Gastrocnemius medialis (tissue), 4 donors: ENCODE results near the gene SPIRE1.
"Not testable (repeated sequence)": the region's sequence is repeated elsewhere in the genome, so short reads cannot be mapped to it uniquely, and the experiment has no call there.

Experiments
- POLR2A ChIP-seq, 2 donors: fragments of 450-650 bp; IDR thresholded peaks; one replicate each; pipeline ENCODE4 v1.6.1; 2017; ENCODE audit warnings: antibody characterized with exemption in 2 of 2, mild to moderate bottlenecking in 2 of 2, moderate library complexity in 2 of 2
- TF ChIP-seq, protein P1 (sequence below), 5 experiments: fragments of 450-650 bp in 3 of 5; fragments of 200-600 bp in 2 of 5; sonication (generic) in 2 of 5; IDR thresholded peaks in 4 of 5; conservative IDR thresholded peaks in 1 of 5; 1 replicate in 4 of 5; 2 replicates in 1 of 5; pipeline ENCODE4 v1.5.1; 2016 to 2019; ENCODE audit warnings: antibody characterized with exemption in 5 of 5, mild to moderate bottlenecking in 3 of 5, moderate library complexity in 3 of 5

- TF ChIP-seq POLR2A (IDR thresholded peaks at IDR 0.05), result not testable (repeated sequence)
- TF ChIP-seq, protein P1, sequence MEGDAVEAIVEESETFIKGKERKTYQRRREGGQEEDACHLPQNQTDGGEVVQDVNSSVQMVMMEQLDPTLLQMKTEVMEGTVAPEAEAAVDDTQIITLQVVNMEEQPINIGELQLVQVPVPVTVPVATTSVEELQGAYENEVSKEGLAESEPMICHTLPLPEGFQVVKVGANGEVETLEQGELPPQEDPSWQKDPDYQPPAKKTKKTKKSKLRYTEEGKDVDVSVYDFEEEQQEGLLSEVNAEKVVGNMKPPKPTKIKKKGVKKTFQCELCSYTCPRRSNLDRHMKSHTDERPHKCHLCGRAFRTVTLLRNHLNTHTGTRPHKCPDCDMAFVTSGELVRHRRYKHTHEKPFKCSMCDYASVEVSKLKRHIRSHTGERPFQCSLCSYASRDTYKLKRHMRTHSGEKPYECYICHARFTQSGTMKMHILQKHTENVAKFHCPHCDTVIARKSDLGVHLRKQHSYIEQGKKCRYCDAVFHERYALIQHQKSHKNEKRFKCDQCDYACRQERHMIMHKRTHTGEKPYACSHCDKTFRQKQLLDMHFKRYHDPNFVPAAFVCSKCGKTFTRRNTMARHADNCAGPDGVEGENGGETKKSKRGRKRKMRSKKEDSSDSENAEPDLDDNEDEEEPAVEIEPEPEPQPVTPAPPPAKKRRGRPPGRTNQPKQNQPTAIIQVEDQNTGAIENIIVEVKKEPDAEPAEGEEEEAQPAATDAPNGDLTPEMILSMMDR (IDR thresholded peaks at IDR 0.05 in 4 of 5, conservative IDR thresholded peaks at IDR 0.05 in 1 of 5), result not testable (repeated sequence)
These were observed 176.0 kb downstream of the SPIRE1 start for GRCh38 chr18:12481915-12482314.
